HAP-1 (cell line): ENCODE data around the gene NACC2.
A peak's percentile ranks its signal among the peaks of the same experiment; 100 is the strongest.

ENCODE experiments used
- DNase-seq, 2 experiments: peaks; one replicate each; pipeline ENCODE4 v3.0.0-alpha.2; 2016 to 2020; ENCODE audit warnings: low spot score in 2 of 2
- H3K27me3 ChIP-seq: fragments of 250-450 bp; sonication (Bioruptor Pico); 2 replicates; pipeline ENCODE4 v1.5.1; 2020; ENCODE audit warnings: low read depth, mild to moderate bottlenecking, moderate library complexity
- H3K36me3 ChIP-seq: fragments of 250-450 bp; sonication (Bioruptor Pico); replicated peaks from 2 replicates; pipeline ENCODE4 v1.5.1; 2020; ENCODE audit warnings: mild to moderate bottlenecking
- H3K4me1 ChIP-seq: fragments of 250-450 bp; sonication (Bioruptor Pico); 2 replicates; pipeline ENCODE4 v1.5.1; 2020; ENCODE audit warnings: mild to moderate bottlenecking
- H3K4me3 ChIP-seq: fragments of 250-450 bp; sonication (Bioruptor Pico); 2 replicates; pipeline ENCODE4 v1.5.1; 2020; ENCODE audit warnings: mild to moderate bottlenecking, moderate library complexity
- H3K9me3 ChIP-seq: fragments of 250-450 bp; sonication (Bioruptor Pico); 2 replicates; pipeline ENCODE4 v1.5.1; 2020; ENCODE audit warnings: mild to moderate bottlenecking, moderate library complexity
- in situ Hi-C: fragments of 300-500 bp; cut with MboI; formaldehyde crosslinking; loops from 3 replicates; pipeline ENCODE4 v1.14.3; 2020; ENCODE audit warnings: low sequenced_read_pairs, inconsistent platforms, mixed read lengths

The NACC2 gene

GRCh38 chr9:136060671-136061371, 34.3 kb downstream of the NACC2 start:
- Histone ChIP-seq H3K36me3 (0 out of 2 replicates have a peak, but pooled peaks cover 8% of the 10 kb centered on the region), H3K4me1 (peaks cover 12% of the 10 kb centered on the region), H3K9me3 (no peaks in the 10 kb centered on the region), H3K4me3 (no peak overlapping the region), H3K27me3 (no peaks in the 10 kb centered on the region)
- in situ Hi-C loops, result no loop called here
- DNase-seq, result peak in 1 of 2 experiments; percentile 7

DNA sequence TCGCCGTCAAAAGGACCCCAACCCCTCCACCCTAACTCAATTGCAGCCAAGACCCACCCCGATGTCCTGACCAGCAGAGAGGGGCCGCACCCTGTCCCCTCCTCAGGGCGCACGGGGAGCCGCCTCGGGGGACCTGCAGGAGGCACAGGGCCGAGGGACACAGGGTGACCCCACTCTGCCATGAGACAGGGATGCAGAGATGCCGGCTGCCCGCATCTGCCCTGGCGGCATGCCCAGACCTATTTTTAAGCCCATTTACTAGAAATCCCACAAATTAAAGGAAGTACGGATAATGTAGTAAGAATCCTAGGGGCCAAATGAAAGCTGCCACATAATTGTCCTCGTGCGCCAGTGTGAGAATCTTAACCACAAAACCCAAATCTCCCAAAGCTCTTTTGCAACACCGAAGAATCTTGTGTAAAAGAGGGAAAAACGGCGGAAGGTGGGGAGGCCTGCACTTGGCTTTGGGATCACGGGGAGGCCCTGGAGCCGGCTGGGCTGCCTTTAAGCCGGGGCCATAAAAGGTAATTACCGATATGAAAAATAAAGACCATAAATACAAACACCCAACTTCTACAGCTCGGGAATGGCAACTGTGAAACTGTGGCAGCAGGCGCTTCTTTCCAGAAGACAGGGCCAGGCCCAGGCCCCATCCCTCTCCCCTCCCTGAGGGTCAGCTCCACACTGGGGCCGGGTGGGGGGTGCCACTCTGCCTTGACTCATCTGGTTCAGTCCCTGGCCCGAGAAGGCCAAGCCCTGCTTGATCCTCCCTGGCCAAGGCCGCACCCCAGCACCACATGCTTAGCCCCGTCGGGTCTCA, 35.0 kb downstream of the NACC2 start:
- Histone ChIP-seq H3K9me3 (no peaks in the 10 kb centered on the region), H3K36me3 (0 out of 2 replicates have a peak, but pooled peaks cover 8% of the 10 kb centered on the region), H3K4me1 (peaks cover 12% of the 10 kb centered on the region), H3K27me3 (no peaks in the 10 kb centered on the region), H3K4me3 (no peak overlapping the region)
- DNase-seq, result peak in 1 of 2 experiments; percentile 11
- in situ Hi-C loops, result no loop called here

DNA sequence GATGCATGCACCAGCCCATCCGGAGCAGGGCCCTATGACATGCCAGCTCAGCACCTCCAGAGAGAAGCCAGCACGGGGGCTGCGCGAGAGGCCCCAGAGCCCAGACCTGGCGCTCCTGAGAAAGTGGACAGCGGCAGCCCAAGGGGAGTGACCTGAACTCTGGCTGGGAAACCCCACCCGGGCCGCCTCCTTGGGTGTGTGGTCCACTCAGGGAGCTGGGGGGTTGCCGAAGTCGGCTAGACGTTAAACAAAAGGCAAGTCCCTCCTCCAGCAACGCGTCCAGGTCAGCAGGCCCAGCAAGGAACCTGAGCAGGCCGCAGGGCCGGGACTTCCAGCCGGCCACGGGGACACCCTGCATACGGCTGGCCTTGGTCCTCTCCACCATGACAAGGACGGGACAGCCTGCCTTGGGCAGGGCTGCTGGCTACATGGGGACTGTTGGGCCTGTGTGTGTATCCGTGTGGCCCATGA, 35.7 kb downstream of the NACC2 start:
- no peaks in the 10 kb centered on the region for H3K9me3 ChIP-seq
- no peak overlapping the region for H3K4me3 ChIP-seq
- H3K36me3 ChIP-seq, result 0 out of 2 replicates have a peak, but pooled peaks cover 8% of the 10 kb centered on the region
- peak in 1 of 2 experiments; percentile 8 for DNase-seq
- H3K27me3 ChIP-seq, result no peaks in the 10 kb centered on the region
- in situ Hi-C loops, result no loop called here
- H3K4me1 ChIP-seq, result peaks cover 16% of the 10 kb centered on the region

GRCh38 chr9:136058801-136059302, 36.2 kb downstream of the NACC2 start:
- DNase-seq, result no peak
- H3K9me3 ChIP-seq, result no peaks in the 10 kb centered on the region
- no peak overlapping the region for H3K4me3 ChIP-seq
- H3K27me3 ChIP-seq, result no peaks in the 10 kb centered on the region
- in situ Hi-C loops, result no loop called here
- H3K4me1 ChIP-seq, result peaks cover 21% of the 10 kb centered on the region
- 0 out of 2 replicates have a peak, but pooled peaks cover 4% of the 10 kb centered on the region for H3K36me3 ChIP-seq

- 0 out of 2 replicates have a peak, but pooled peaks cover 5% of the 10 kb centered on the region for H3K36me3 ChIP-seq
- H3K4me3 ChIP-seq, result no peak overlapping the region
- no peaks in the 10 kb centered on the region for H3K27me3 ChIP-seq
- DNase-seq, result no peak
- H3K9me3 ChIP-seq, result no peaks in the 10 kb centered on the region
- H3K4me1 ChIP-seq, result peaks cover 28% of the 10 kb centered on the region
- in situ Hi-C loops, result no loop called here
These were observed 37.0 kb downstream of the NACC2 start for GRCh38 chr9:136058084-136058483.

DNA sequence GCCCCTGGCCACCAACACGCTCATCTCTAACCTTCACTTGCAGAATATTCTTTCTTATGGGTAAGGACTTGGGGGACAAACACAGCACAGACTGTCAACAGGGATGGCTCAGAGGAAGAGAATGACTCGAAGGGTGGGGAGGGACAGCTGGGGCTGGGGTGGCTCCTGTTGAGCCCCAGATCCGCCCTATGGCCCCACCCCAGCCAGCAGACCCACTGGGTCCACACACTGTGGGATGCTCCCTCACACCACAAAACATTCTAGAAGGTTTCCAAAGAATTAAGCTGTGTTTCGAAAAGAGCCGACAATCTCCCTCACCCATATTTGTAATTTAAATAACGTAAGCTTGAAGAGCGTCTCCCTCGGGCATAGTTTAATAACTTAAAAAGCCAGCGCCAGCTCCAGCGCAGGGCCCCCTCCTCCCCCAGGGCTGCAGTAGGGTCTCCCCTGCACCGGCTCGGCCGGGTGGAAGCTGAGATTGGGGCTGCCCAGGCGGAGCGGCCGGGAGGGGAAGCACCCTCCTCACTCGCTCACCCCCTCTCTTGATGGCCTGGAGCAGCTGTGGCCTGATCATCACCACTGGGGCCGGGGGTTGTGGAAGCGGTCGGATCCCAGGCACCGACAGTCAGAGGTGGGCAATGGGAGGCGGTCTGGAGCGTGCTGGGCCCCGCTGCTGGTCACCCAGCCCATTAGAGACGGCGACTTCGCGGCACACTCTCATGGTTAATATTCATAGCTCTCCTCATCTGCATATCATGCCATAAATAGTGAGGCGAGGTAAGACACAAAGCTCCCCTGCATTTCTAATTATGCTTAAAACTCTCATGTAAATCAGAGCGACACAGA, 37.6 kb downstream of the NACC2 start:
- no peak overlapping the region for H3K4me3 ChIP-seq
- 0 out of 2 replicates have a peak, but pooled peaks cover 5% of the 10 kb centered on the region for H3K36me3 ChIP-seq
- no peaks in the 10 kb centered on the region for H3K9me3 ChIP-seq
- peak in 1 of 2 experiments; percentile 46 for DNase-seq
- H3K4me1 ChIP-seq, result peaks cover 34% of the 10 kb centered on the region
- no peaks in the 10 kb centered on the region for H3K27me3 ChIP-seq
- in situ Hi-C loops, result no loop called here

GRCh38 chr9:136056546-136057235, 38.4 kb downstream of the NACC2 start:
- Histone ChIP-seq H3K27me3 (no peaks in the 10 kb centered on the region), H3K9me3 (no peaks in the 10 kb centered on the region), H3K4me3 (no peak overlapping the region), H3K4me1 (peaks cover 36% of the 10 kb centered on the region), H3K36me3 (0 out of 2 replicates have a peak, but pooled peaks cover 2% of the 10 kb centered on the region)
- no peak for DNase-seq
- in situ Hi-C loops, result no loop called here

GRCh38 chr9:136055715-136056545, 39.2 kb downstream of the NACC2 start:
- peaks cover 39% of the 10 kb centered on the region for H3K4me1 ChIP-seq
- no peak for DNase-seq
- H3K4me3 ChIP-seq, result no peak overlapping the region
- 0 out of 2 replicates have a peak, but pooled peaks cover 2% of the 10 kb centered on the region for H3K36me3 ChIP-seq
- no peaks in the 10 kb centered on the region for H3K27me3 ChIP-seq
- in situ Hi-C loops, result no loop called here
- no peaks in the 10 kb centered on the region for H3K9me3 ChIP-seq

GRCh38 chr9:136054798-136055714, 40.0 kb downstream of the NACC2 start:
- peaks cover 36% of the 10 kb centered on the region for H3K4me1 ChIP-seq
- peaks cover 5% of the 10 kb centered on the region for H3K36me3 ChIP-seq
- in situ Hi-C loops, result no loop called here
- no peak for DNase-seq
- H3K9me3 ChIP-seq, result no peaks in the 10 kb centered on the region
- no peaks in the 10 kb centered on the region for H3K27me3 ChIP-seq
- H3K4me3 ChIP-seq, result no peak overlapping the region

DNA sequence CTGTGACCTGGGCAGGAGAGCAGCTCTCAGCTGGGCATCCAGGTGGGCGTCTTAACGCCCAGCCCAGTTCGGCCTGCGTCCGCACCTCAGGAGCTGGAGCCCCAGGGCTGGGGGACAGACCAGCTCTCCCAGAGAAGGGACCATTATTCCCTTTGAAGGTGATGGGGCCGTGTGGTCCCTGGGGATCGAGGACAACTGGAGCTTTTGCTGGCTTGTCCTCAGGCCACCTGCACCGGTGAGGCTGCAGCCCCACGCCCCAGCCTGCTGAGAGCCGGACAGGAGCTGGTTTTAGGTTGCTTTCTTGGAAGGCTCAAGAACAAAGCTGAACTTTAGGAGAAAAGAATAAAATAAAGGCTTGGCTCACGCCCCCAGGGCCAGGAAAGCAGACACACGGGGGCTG, 40.9 kb downstream of the NACC2 start:
- Histone ChIP-seq H3K4me1 (peaks cover 35% of the 10 kb centered on the region), H3K36me3 (peaks cover 12% of the 10 kb centered on the region), H3K27me3 (no peaks in the 10 kb centered on the region), H3K4me3 (no peak overlapping the region), H3K9me3 (no peaks in the 10 kb centered on the region)
- in situ Hi-C loops, result no loop called here
- DNase-seq, result peak in 1 of 2 experiments; percentile 41

DNA sequence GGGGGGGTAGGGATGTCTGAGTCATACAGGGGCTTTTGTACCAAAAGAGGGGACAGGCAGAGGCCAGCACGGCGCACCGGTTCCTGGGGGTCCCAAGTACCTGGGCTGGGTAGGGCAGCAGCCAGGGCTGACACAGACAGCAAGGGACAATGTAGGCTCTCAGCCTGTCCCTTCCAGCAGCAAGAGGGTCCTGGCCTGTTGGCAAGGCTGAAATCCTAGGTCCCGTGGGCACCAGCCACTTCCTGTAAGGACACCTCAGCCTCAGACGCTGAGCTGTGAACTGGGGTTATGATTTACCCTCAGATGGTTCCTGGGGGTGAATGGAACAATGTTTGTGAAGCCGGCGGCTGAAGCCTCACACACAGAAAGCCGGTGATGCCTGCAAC, 41.3 kb downstream of the NACC2 start:
- Histone ChIP-seq H3K9me3 (no peaks in the 10 kb centered on the region), H3K27me3 (no peaks in the 10 kb centered on the region), H3K4me3 (no peak overlapping the region), H3K36me3 (peaks cover 16% of the 10 kb centered on the region), H3K4me1 (peaks cover 35% of the 10 kb centered on the region)
- in situ Hi-C loops, result no loop called here
- no peak for DNase-seq
